Vagina (tissue), 2 donors: Measurements from ENCODE around the gene SPTLC3. TPM values are rescaled to one million over a fixed set of nuclear protein-coding genes. Genes with fewer than 3 reads are reported as not detected.

Source experiments
- DNase-seq, 2 donors: peaks; one replicate each; pipeline ENCODE4 v3.0.0-alpha.2; 2017; ENCODE audit errors: extremely low spot score in 2 of 2
- H3K27ac ChIP-seq: fragments of 200-600 bp; sonication (generic); one replicate; pipeline ENCODE4 v1.5.1; 2019
- H3K27me3 ChIP-seq: fragments of 200-600 bp; sonication (generic); one replicate; pipeline ENCODE4 v1.5.1; 2019
- H3K36me3 ChIP-seq, 2 donors: fragments of 200-600 bp; sonication (generic); one replicate each; pipeline ENCODE4 v1.5.1; 2017 to 2019
- H3K4me1 ChIP-seq: fragments of 200-600 bp; sonication (generic); one replicate; pipeline ENCODE4 v1.5.1; 2019
- H3K4me3 ChIP-seq, 2 donors: fragments of 200-600 bp; sonication (generic); 1 replicate in 1 of 2; 2 replicates in 1 of 2; pipeline ENCODE4 v1.5.1; 2016 to 2019
- H3K9me3 ChIP-seq: fragments of 200-600 bp; sonication (generic); one replicate; pipeline ENCODE4 v1.5.1; 2019
- POLR2A ChIP-seq, 2 donors: fragments of 450-650 bp; IDR thresholded peaks; one replicate each; pipeline ENCODE4 v1.6.1; 2017; ENCODE audit warnings: antibody characterized with exemption in 2 of 2, mild to moderate bottlenecking in 2 of 2, moderate library complexity in 2 of 2
- POLR2AphosphoS5 ChIP-seq, 2 donors: sonication (generic); formaldehyde crosslinking; IDR thresholded peaks; one replicate each; pipeline ENCODE4 v1.9.0; 2017; ENCODE audit warnings: antibody characterized with exemption in 2 of 2, mild to moderate bottlenecking in 2 of 2, low read depth in 1 of 2; ENCODE audit not compliant: insufficient read depth in 1 of 2
- intact Hi-C: fragments of 100-400 bp; cut with DNase I; formaldehyde crosslinking; loops from one replicate; pipeline ENCODE4 v1.15.1; 2023
- total RNA-seq: library from RNA; depleted of rRNA; stranded (reverse); fragments of >200 nt; gene quantifications from one replicate; pipeline ENCODE4 v1.2.3, GENCODE V29; 2016
- TF ChIP-seq, protein P1 (sequence below), 3 experiments: fragments of 450-650 bp in 2 of 3; fragments of 200-600 bp in 1 of 3; sonication (generic) in 1 of 3; IDR thresholded peaks; one replicate each; pipeline ENCODE4 v1.5.1; 2017 to 2019; ENCODE audit warnings: antibody characterized with exemption in 3 of 3, mild to moderate bottlenecking in 2 of 3, moderate library complexity in 2 of 3

Gene SPTLC3
- total RNA-seq, 1 donor from 2014 or later: 5.9 TPM

DNA sequence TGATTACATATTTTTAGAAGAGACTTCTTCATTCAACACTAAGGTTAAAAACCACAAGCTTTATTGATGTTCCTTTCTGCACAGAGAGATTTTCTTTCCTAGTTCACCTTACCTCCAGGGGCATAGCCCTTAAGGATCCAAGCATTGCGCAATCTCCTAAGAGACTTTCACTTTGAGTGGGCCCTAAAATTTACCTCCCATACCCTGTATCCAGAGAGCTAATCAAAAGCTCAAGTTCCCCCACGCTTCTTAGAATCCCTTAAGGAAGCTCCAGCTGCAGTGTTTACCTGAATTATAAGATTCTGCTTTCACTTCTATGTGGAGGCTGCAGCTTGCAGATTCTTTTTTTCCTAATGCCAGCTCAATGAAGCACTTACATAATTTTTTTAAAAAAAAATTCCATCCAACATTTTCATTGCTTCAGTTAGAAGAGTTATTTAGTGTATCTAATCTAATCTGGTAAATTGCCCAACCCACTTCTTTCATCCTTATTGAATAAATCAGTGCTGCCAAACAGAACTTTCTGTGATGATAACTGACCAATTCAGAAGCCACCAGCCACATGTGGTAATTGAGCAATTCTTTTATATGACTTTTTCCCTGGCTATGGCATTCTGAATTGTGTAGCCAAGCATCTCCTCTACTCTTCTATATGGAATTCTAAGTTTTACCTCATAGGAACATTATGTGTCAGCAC lies 24.6 kb upstream of the SPTLC3 start:
- Histone ChIP-seq H3K4me3 (no peak overlapping the region), H3K9me3 (no peaks in the 10 kb centered on the region), H3K27me3 (no peaks in the 10 kb centered on the region), H3K4me1 (no peaks in the 10 kb centered on the region), H3K36me3 (no peaks in the 10 kb centered on the region), H3K27ac (no peak overlapping the region)
- TF ChIP-seq POLR2AphosphoS5 (IDR thresholded peaks at IDR 0.05; ENCODE audit: insufficient read depth in 1 of 2, low read depth in 1 of 2): no peak
- no peak for DNase-seq
- intact Hi-C loops: no loop called here

DNA sequence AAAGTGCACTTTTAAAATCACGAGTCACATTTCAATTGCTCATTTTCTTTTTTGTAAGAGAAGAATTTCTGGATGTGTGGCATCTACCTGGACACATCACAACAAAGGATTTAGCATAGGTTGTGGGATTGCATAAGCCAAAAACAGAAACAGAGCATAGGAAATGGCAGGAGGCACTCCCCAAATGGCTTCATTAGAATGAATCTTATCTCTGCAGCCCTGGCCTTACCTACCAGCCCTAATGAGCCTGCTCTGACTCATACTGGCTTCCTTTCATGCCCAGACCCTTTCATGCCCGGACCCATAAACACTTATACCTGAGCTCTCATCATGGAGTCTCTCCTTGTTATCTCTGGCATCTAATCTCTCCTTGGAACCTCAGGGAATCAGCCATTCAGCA lies 23.9 kb upstream of the SPTLC3 start:
- DNase-seq: no peak
- intact Hi-C loops: no loop called here
- Histone ChIP-seq H3K4me1 (no peaks in the 10 kb centered on the region), H3K4me3 (no peak overlapping the region), H3K36me3 (no peaks in the 10 kb centered on the region), H3K27me3 (no peaks in the 10 kb centered on the region), H3K27ac (no peak overlapping the region), H3K9me3 (no peaks in the 10 kb centered on the region)
- no peak for TF ChIP-seq POLR2AphosphoS5 (IDR thresholded peaks at IDR 0.05; ENCODE audit: insufficient read depth in 1 of 2, low read depth in 1 of 2)
- TF ChIP-seq POLR2A (IDR thresholded peaks at IDR 0.05): no peak
- TF ChIP-seq, protein P1, sequence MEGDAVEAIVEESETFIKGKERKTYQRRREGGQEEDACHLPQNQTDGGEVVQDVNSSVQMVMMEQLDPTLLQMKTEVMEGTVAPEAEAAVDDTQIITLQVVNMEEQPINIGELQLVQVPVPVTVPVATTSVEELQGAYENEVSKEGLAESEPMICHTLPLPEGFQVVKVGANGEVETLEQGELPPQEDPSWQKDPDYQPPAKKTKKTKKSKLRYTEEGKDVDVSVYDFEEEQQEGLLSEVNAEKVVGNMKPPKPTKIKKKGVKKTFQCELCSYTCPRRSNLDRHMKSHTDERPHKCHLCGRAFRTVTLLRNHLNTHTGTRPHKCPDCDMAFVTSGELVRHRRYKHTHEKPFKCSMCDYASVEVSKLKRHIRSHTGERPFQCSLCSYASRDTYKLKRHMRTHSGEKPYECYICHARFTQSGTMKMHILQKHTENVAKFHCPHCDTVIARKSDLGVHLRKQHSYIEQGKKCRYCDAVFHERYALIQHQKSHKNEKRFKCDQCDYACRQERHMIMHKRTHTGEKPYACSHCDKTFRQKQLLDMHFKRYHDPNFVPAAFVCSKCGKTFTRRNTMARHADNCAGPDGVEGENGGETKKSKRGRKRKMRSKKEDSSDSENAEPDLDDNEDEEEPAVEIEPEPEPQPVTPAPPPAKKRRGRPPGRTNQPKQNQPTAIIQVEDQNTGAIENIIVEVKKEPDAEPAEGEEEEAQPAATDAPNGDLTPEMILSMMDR (IDR thresholded peaks at IDR 0.05): no peak

DNA sequence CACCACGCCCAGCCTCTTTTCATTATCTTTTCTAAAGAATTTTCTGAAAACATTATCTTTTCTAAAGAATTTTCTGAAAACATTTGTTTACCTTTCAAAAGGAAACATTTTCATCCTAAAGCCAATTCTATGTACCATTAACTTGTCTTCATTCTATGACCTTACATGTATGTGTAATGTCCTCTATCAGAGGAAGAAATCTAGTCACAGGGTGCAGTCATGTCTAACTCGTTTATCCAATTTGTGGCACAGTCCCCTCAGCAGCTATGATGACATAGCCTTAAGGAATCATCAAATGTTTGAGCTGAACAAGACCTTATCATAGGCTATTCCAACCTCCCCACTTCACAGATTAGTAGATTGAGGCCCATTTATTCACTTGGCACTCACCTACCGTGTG lies 21.5 kb upstream of the SPTLC3 start:
- H3K4me3 ChIP-seq: no peak overlapping the region
- H3K4me1 ChIP-seq: no peaks in the 10 kb centered on the region
- DNase-seq: no peak
- H3K9me3 ChIP-seq: no peaks in the 10 kb centered on the region
- H3K27me3 ChIP-seq: no peaks in the 10 kb centered on the region
- H3K36me3 ChIP-seq: no peaks in the 10 kb centered on the region
- intact Hi-C loops: no loop called here
- H3K27ac ChIP-seq: no peak overlapping the region
- TF ChIP-seq POLR2AphosphoS5 (IDR thresholded peaks at IDR 0.05; ENCODE audit: insufficient read depth in 1 of 2, low read depth in 1 of 2) (no peak), POLR2A (IDR thresholded peaks at IDR 0.05) (no peak)
- TF ChIP-seq, protein P1 (IDR thresholded peaks at IDR 0.05): no peak

DNA sequence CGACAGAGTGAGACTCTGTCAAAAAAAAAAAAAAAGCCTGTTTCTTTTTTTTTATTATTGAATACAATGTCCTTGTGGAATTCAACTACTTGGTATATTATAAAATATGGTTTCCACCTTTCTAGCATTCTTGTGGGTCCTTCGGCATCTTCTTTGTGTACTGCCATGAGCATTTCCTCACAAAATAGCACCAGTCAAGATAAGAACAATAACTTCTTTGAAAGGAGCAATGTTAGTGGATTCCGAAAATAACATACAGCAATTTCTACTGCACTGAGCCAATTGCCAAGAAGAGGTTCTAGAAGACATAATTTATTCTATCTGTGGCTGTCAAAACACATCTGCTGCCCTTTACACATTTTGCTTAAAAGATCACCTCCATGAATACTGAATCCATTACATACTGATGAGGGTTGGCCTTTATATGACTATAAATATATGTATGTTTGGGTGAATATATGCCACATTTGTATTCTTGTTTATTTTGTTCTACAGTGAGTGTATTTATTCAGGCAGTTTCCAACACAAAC lies 19.1 kb upstream of the SPTLC3 start:
- no peaks in the 10 kb centered on the region for H3K27me3 ChIP-seq
- H3K9me3 ChIP-seq: no peaks in the 10 kb centered on the region
- no peaks in the 10 kb centered on the region for H3K4me1 ChIP-seq
- no peak overlapping the region for H3K4me3 ChIP-seq
- no peaks in the 10 kb centered on the region for H3K36me3 ChIP-seq
- intact Hi-C loops: no loop called here
- DNase-seq: no peak
- H3K27ac ChIP-seq: no peak overlapping the region
- TF ChIP-seq, protein P1 (IDR thresholded peaks at IDR 0.05): no peak
- no peak for TF ChIP-seq POLR2AphosphoS5 (IDR thresholded peaks at IDR 0.05; ENCODE audit: insufficient read depth in 1 of 2, low read depth in 1 of 2)
- no peak for TF ChIP-seq POLR2A (IDR thresholded peaks at IDR 0.05)

DNA sequence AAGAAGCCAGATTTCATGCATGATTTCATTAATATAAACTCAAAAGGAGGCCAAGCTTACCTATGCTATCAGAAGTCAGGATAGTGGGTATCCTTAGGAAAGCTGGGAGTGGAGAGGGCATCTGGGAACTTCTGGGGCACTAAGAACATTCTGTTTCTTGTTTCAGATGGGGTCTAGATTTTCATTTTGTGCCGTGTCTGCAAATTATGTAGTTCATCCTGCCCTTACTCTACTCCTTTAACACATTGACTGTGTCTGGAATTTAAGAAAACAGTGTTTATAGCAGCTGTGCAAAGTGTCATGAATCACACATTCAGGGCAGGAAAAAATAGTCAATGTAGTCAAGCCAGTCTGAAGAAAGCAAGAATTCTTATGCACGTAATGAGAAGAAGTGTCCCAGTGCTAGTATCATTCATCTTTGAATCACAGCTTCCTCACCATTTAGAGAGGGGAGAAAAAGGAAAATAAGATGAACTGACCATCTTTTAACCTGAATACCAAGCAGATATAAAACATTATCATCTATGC lies 11.6 kb upstream of the SPTLC3 start:
- intact Hi-C loops: no loop called here
- H3K4me1 ChIP-seq: no peaks in the 10 kb centered on the region
- no peak overlapping the region for H3K27ac ChIP-seq
- no peaks in the 10 kb centered on the region for H3K27me3 ChIP-seq
- no peak for TF ChIP-seq POLR2AphosphoS5 (IDR thresholded peaks at IDR 0.05; ENCODE audit: insufficient read depth in 1 of 2, low read depth in 1 of 2)
- H3K36me3 ChIP-seq: no peaks in the 10 kb centered on the region
- no peak for DNase-seq
- no peak overlapping the region for H3K4me3 ChIP-seq
- no peaks in the 10 kb centered on the region for H3K9me3 ChIP-seq

DNA sequence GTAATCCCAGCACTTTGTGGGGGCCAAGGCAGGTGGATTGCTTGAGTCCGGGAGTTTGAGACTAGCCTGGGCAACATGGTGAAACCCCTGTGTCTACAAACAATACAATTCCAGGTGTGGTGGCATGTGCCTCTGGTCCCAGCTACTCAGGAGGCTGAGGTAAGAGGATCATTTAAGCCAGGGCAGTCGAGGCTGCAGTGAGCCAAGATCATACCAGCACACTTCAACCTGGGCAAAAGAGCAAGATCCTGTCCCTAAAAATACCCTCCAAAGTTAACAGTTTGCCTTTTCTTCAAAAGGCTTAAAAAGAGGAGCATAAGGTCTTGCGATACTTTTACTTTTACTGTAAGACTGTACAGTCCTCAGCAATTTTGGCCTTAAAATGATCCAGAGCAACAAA lies 10.7 kb upstream of the SPTLC3 start:
- no peak for DNase-seq
- intact Hi-C loops: no loop called here
- Histone ChIP-seq H3K27me3 (no peaks in the 10 kb centered on the region), H3K4me3 (no peak overlapping the region), H3K9me3 (no peaks in the 10 kb centered on the region), H3K27ac (no peak overlapping the region), H3K4me1 (no peaks in the 10 kb centered on the region), H3K36me3 (no peaks in the 10 kb centered on the region)
- no peak for TF ChIP-seq POLR2AphosphoS5 (IDR thresholded peaks at IDR 0.05; ENCODE audit: insufficient read depth in 1 of 2, low read depth in 1 of 2)
- no peak for TF ChIP-seq POLR2A (IDR thresholded peaks at IDR 0.05)
- TF ChIP-seq, protein P1 (IDR thresholded peaks at IDR 0.05): no peak
